Gastrocnemius medialis (tissue), 4 donors: ENCODE results near the gene SKI.

Source experiments
- POLR2A ChIP-seq, 2 donors: fragments of 450-650 bp; IDR thresholded peaks; one replicate each; pipeline ENCODE4 v1.6.1; 2017; ENCODE audit warnings: antibody characterized with exemption in 2 of 2, mild to moderate bottlenecking in 2 of 2, moderate library complexity in 2 of 2
- TF ChIP-seq, protein P1 (sequence below), 5 experiments: fragments of 450-650 bp in 3 of 5; fragments of 200-600 bp in 2 of 5; sonication (generic) in 2 of 5; IDR thresholded peaks in 4 of 5; conservative IDR thresholded peaks in 1 of 5; 1 replicate in 4 of 5; 2 replicates in 1 of 5; pipeline ENCODE4 v1.5.1; 2016 to 2019; ENCODE audit warnings: antibody characterized with exemption in 5 of 5, mild to moderate bottlenecking in 3 of 5, moderate library complexity in 3 of 5

DNA sequence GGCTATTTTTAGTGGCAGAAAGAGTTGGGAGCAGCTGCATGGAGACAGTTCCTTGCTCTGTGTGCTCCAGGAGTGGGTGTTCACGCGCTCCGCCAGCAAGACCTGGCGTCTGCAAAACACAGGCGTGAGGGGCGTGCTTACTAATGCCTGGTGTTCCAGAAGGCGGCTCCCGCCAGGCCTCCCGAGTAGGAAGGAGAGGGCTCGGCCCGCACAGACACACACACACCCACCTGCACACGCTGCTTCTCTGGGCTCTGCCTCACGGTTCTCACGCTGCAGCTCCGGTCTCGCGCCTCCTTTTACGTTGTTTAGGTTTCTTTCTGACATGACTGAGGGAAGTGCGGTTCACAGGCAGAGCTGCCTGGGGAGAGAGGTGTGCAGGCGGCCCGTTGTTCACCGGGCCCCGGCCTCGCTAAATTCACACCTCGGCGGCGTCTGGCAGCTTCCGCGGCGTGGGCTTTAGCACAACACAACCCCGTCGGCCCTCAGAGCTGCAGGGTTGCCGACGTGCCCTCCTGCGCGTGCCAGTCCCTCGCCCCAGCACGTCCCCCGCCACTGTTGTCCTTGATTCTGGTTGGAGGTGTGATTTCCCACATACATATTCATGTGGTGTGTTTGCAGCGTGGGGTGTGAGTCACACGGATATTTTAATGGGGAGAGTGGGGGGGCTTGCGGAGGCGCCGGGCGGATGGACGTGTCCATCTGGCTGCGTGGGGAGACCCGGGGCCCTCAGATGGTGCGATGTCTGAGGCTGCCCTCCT lies 77.0 kb downstream of the SKI start:
- TF ChIP-seq, protein P1, sequence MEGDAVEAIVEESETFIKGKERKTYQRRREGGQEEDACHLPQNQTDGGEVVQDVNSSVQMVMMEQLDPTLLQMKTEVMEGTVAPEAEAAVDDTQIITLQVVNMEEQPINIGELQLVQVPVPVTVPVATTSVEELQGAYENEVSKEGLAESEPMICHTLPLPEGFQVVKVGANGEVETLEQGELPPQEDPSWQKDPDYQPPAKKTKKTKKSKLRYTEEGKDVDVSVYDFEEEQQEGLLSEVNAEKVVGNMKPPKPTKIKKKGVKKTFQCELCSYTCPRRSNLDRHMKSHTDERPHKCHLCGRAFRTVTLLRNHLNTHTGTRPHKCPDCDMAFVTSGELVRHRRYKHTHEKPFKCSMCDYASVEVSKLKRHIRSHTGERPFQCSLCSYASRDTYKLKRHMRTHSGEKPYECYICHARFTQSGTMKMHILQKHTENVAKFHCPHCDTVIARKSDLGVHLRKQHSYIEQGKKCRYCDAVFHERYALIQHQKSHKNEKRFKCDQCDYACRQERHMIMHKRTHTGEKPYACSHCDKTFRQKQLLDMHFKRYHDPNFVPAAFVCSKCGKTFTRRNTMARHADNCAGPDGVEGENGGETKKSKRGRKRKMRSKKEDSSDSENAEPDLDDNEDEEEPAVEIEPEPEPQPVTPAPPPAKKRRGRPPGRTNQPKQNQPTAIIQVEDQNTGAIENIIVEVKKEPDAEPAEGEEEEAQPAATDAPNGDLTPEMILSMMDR (IDR thresholded peaks at IDR 0.05 in 4 of 5, conservative IDR thresholded peaks at IDR 0.05 in 1 of 5), result no peak
- no peak for TF ChIP-seq POLR2A (IDR thresholded peaks at IDR 0.05)
